ENCODE data around the gene RPL35A. TPM values are rescaled to one million over a fixed set of nuclear protein-coding genes. Genes with fewer than 3 reads are reported as not detected.
"Not testable (repeated sequence)": the region's sequence is repeated elsewhere in the genome, so short reads cannot be mapped to it uniquely, and the experiment has no call there.

Gene RPL35A
- total RNA-seq, 1 donor from 2014 or later: 1,290 TPM

DNA sequence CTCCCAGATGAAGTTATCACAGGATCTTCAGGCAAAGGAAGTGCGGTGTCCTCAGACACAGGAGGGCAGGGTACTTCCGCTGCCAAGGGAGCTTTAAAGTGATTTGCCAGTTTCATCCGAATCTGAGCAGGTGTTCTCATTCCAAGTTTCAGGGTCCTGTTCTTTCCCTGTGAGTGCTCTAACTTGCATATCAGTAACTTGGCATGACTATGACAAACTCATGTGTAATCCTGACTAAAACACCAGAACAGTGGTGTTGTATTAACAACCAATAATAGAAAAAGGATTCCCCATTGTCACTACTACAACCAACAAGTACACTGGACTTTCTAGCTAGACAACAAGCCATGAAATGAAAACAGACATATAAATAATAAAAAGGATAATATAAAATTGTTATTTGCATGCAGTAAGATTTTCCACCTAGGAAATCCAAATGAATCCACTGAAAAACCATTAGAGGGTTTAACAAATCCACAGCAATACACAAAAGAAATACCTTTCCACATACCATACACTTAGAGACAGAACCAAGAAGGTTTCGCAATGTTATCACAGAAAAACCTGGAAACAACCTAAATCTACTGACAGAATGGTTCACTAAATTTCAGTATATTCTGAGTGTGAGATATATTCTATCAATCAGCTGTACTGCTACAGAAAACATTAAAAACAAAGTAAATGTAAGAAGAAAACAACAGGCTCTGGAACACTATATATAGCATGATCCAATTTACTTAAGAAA lies 40.9 kb upstream of the RPL35A start:
- Mint-ChIP-seq H3K4me3 (no peak overlapping the region), H3K36me3 (ENCODE audit: low read depth) (no peaks in the 10 kb centered on the region), H3K4me1 (peaks cover 21% of the 10 kb centered on the region), H3K27ac (ENCODE audit: unreplicated experiment) (no peak overlapping the region), H3K27me3 (ENCODE audit: low read depth) (peaks cover 2% of the 10 kb centered on the region), H3K9me3 (no peaks in the 10 kb centered on the region)
- no peak for DNase-seq (ENCODE audit: low read depth, low spot score)
- no peak for TF ChIP-seq CTCF (conservative IDR thresholded peaks at IDR 0.05)

- no peak for DNase-seq (ENCODE audit: low read depth, low spot score)
- Mint-ChIP-seq H3K4me1 (peaks cover 14% of the 10 kb centered on the region), H3K27ac (ENCODE audit: unreplicated experiment) (peak overlapping the region; percentile 57), H3K36me3 (ENCODE audit: low read depth) (peaks cover 3% of the 10 kb centered on the region), H3K4me3 (no peak overlapping the region), H3K9me3 (no peaks in the 10 kb centered on the region), H3K27me3 (ENCODE audit: low read depth) (no peaks in the 10 kb centered on the region)
- no peak for TF ChIP-seq CTCF (conservative IDR thresholded peaks at IDR 0.05)
Measured at GRCh38 chr3:197912741-197913476, 37.1 kb upstream of the RPL35A start.

- Mint-ChIP-seq H3K4me1 (peaks cover 14% of the 10 kb centered on the region), H3K4me3 (no peak overlapping the region), H3K27ac (ENCODE audit: unreplicated experiment) (no peak overlapping the region), H3K36me3 (ENCODE audit: low read depth) (peaks cover 3% of the 10 kb centered on the region), H3K27me3 (ENCODE audit: low read depth) (no peaks in the 10 kb centered on the region), H3K9me3 (no peaks in the 10 kb centered on the region)
- TF ChIP-seq CTCF (conservative IDR thresholded peaks at IDR 0.05): no peak
- DNase-seq (ENCODE audit: low read depth, low spot score): no peak
Measured at GRCh38 chr3:197913641-197914380, 36.2 kb upstream of the RPL35A start.

- not testable (repeated sequence) for H3K27me3 Mint-ChIP-seq (ENCODE audit: low read depth); H3K9me3 Mint-ChIP-seq
Measured at GRCh38 chr3:197921429-197922275, 28.3 kb upstream of the RPL35A start.

DNA sequence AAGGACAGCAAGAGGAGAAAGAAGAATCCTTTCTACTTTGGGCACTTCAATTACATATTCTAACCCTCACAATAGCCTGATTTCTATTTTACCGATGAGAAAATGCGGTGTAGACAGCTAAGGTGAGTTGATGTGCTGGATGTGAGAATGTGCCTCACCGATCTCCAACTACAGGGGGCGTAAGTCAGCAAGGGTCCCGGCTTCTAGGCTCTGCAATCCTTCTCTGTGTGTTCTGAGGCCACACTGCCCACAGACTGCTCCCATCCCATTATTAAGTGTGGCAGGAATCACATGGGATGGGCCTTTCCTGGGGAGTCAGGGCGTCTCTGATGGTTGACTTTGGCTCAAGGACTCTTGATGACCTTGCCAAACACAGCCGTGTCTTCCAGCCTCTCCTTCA lies 23.6 kb upstream of the RPL35A start:
- H3K27me3 Mint-ChIP-seq (ENCODE audit: low read depth): no peaks in the 10 kb centered on the region
- no peaks in the 10 kb centered on the region for H3K9me3 Mint-ChIP-seq

More at GRCh38 chr3:197921429-197922275, 28.3 kb upstream of the RPL35A start:
- H3K4me1 Mint-ChIP-seq; H3K4me3 Mint-ChIP-seq; H3K36me3 Mint-ChIP-seq (ENCODE audit: low read depth); H3K27ac Mint-ChIP-seq (ENCODE audit: unreplicated experiment); DNase-seq (ENCODE audit: low read depth, low spot score): not testable (repeated sequence)

DNA sequence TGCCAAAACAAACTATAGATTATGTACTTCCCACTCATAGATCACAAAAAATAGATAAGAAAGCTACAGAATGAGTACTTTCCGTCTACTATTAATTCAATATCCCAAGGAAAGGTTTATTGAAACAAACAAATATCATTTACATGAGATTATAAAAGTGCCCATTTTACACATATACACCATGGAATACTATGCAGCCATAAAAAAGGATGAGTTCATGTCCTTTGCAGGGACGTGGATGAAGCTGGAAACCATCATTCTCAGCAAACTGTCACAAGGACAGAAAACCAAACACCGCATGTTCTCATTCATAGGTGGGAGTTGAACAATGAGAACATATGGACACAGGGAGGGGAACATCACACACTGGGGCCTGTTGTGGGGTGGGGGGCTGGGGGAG lies 22.4 kb upstream of the RPL35A start:
- not testable (repeated sequence) for H3K27ac Mint-ChIP-seq (ENCODE audit: unreplicated experiment); H3K36me3 Mint-ChIP-seq (ENCODE audit: low read depth); H3K4me3 Mint-ChIP-seq; H3K9me3 Mint-ChIP-seq; DNase-seq (ENCODE audit: low read depth, low spot score); H3K4me1 Mint-ChIP-seq; H3K27me3 Mint-ChIP-seq (ENCODE audit: low read depth)

More for the DNA sequence above, 23.6 kb upstream of the RPL35A start:
- peaks cover 6% of the 10 kb centered on the region for H3K36me3 Mint-ChIP-seq (ENCODE audit: low read depth)
- no peaks in the 10 kb centered on the region for H3K4me1 Mint-ChIP-seq
- no peak overlapping the region for H3K27ac Mint-ChIP-seq (ENCODE audit: unreplicated experiment)
- H3K4me3 Mint-ChIP-seq: no peak overlapping the region
- TF ChIP-seq CTCF (conservative IDR thresholded peaks at IDR 0.05): peak; percentile 46
- DNase-seq (ENCODE audit: low read depth, low spot score): no peak

Measured in neural crest cell (in vitro differentiated cells).